NB4 (cell line): ENCODE results near the gene IKBIP.

Experiments used
- DNase-seq: peaks from one replicate; pipeline ENCODE4 v3.0.0; 2010; ENCODE audit warnings: low read depth
- H3K4me3 ChIP-seq: one replicate; pipeline ENCODE4 v1.5.1; 2011; ENCODE audit warnings: mild to moderate bottlenecking, low read depth, low read length, moderate library complexity
- MYC ChIP-seq: IDR thresholded peaks from 2 replicates; pipeline ENCODE4 v1.6.1; 2011; ENCODE audit warnings: low read depth, low read length
- POLR2A ChIP-seq: IDR thresholded peaks from 2 replicates; pipeline ENCODE4 v1.6.1; 2011; ENCODE audit warnings: mild to moderate bottlenecking; ENCODE audit not compliant: insufficient read length; ENCODE audit errors: extremely low read depth
- TF ChIP-seq, protein P1 (sequence below): IDR thresholded peaks from one replicate; pipeline ENCODE4 v1.5.1; 2012; ENCODE audit warnings: low read depth, low read length
- TF ChIP-seq, protein P2 (sequence below): IDR thresholded peaks from 2 replicates; pipeline ENCODE4 v1.6.1; 2011; ENCODE audit warnings: low read depth, low read length

Gene IKBIP

DNA sequence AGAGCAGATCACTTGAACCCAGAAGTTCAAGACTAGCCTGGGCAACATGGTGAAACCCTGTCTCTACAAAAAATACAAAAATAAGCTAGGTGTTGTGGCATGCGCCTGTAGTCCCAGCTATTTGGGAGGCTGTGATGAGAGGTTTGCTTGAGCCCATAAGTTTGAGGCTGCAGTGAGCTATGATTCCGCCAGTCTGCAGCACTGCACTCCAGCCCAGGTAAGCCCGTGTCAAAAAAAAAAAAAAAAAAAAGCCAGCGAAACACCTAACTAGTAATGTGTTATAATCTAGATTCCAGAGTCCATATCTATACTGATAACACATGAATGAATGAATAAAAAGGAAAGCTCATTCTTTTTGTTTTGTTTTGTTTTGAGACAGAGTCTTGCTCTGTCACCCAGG is 69.6 kb downstream of the IKBIP start:
- TF ChIP-seq, protein P1, sequence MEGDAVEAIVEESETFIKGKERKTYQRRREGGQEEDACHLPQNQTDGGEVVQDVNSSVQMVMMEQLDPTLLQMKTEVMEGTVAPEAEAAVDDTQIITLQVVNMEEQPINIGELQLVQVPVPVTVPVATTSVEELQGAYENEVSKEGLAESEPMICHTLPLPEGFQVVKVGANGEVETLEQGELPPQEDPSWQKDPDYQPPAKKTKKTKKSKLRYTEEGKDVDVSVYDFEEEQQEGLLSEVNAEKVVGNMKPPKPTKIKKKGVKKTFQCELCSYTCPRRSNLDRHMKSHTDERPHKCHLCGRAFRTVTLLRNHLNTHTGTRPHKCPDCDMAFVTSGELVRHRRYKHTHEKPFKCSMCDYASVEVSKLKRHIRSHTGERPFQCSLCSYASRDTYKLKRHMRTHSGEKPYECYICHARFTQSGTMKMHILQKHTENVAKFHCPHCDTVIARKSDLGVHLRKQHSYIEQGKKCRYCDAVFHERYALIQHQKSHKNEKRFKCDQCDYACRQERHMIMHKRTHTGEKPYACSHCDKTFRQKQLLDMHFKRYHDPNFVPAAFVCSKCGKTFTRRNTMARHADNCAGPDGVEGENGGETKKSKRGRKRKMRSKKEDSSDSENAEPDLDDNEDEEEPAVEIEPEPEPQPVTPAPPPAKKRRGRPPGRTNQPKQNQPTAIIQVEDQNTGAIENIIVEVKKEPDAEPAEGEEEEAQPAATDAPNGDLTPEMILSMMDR = no peak
- TF ChIP-seq POLR2A (no peak), MYC (no peak)
- TF ChIP-seq, protein P2, sequence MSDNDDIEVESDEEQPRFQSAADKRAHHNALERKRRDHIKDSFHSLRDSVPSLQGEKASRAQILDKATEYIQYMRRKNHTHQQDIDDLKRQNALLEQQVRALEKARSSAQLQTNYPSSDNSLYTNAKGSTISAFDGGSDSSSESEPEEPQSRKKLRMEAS = no peak
- DNase-seq = no peak

More for the DNA sequence above, 69.6 kb downstream of the IKBIP start:
- H3K4me3 ChIP-seq = no peak overlapping the region
